ENCODE results near the gene PLK1.

DNA sequence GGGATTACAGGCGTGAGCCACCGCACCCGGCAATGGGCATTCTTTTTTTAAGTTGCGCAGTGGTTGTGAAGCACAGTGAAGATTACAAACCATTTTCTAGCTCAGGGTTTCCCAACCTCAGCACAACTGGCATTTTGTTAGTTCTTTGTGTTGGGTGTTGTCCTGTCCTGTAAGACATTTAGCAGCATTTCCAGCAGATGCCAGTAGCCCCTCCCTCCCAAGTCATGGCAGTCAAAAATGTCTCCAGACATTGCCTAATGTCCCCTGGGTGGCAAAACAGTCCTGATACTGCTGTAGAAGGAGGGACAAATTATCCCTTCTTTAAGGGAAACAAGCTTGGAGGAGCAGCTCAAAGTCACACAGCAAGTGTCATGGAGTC, 15.6 kb downstream of the PLK1 start:
- TF ChIP-seq, protein P1, sequence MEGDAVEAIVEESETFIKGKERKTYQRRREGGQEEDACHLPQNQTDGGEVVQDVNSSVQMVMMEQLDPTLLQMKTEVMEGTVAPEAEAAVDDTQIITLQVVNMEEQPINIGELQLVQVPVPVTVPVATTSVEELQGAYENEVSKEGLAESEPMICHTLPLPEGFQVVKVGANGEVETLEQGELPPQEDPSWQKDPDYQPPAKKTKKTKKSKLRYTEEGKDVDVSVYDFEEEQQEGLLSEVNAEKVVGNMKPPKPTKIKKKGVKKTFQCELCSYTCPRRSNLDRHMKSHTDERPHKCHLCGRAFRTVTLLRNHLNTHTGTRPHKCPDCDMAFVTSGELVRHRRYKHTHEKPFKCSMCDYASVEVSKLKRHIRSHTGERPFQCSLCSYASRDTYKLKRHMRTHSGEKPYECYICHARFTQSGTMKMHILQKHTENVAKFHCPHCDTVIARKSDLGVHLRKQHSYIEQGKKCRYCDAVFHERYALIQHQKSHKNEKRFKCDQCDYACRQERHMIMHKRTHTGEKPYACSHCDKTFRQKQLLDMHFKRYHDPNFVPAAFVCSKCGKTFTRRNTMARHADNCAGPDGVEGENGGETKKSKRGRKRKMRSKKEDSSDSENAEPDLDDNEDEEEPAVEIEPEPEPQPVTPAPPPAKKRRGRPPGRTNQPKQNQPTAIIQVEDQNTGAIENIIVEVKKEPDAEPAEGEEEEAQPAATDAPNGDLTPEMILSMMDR (conservative IDR thresholded peaks at IDR 0.05 in 1 of 2, IDR thresholded peaks at IDR 0.05 in 1 of 2; ENCODE audit: extremely low read depth in 1 of 2, insufficient read depth in 1 of 2, low read depth in 1 of 2, low read length in 2 of 2), result no peak
- no peak for TF ChIP-seq EZH2 (IDR thresholded peaks at IDR 0.05; ENCODE audit: borderline replicate concordance, low read length)

All from mammary epithelial cell (primary cell).